Measurements from ENCODE around the gene PALM2AKAP2.

- TF ChIP-seq RCOR1 (IDR thresholded peaks at IDR 0.05; ENCODE audit: borderline replicate concordance in 1 of 2, low read depth in 2 of 2, low read length in 2 of 2) (no peak), EP300 (IDR thresholded peaks at IDR 0.05; ENCODE audit: low read length) (no peak), TFE3 (CRISPR knock-in tag; IDR thresholded peaks at IDR 0.05) (no peak), CBX2 (IDR thresholded peaks at IDR 0.05; ENCODE audit: insufficient read depth, low read length, poor library complexity, severe bottlenecking) (no peak), NR3C1 (CRISPR knock-in tag; IDR thresholded peaks at IDR 0.05) (no peak)
Observed at GRCh38 chr9:109797509-109797908, 17.5 kb downstream of the PALM2AKAP2 start.

Measured in K562 (cell line).